GM12878 (cell line): ENCODE results near the gene DMWD. TPM values are rescaled to one million over a fixed set of nuclear protein-coding genes. Genes with fewer than 3 reads are reported as not detected.

Source experiments
- BACH1 ChIP-seq: fragments of 450-650 bp; IDR thresholded peaks from 2 replicates; pipeline ENCODE4 v1.6.1; 2017; ENCODE audit warnings: mild to moderate bottlenecking, borderline replicate concordance
- BHLHE40 ChIP-seq, 2 experiments: fragments of 450-650 bp in 1 of 2; IDR thresholded peaks; 2 replicates each; pipeline ENCODE4 v1.6.1; 2011 to 2017; ENCODE audit warnings: low read depth in 2 of 2, borderline replicate concordance in 1 of 2, improper control_type of control experiment in 1 of 2, low read length in 1 of 2, mild to moderate bottlenecking in 1 of 2
- CHD1 ChIP-seq: IDR thresholded peaks from 2 replicates; pipeline ENCODE4 v1.6.1; 2012; ENCODE audit warnings: low read depth, low read length, improper control_type of control experiment
- CHD2 ChIP-seq: IDR thresholded peaks from 2 replicates; pipeline ENCODE4 v1.6.1; 2011; ENCODE audit warnings: low read depth, low read length, improper control_type of control experiment, borderline replicate concordance
- EED ChIP-seq: sonication (generic); IDR thresholded peaks from 2 replicates; pipeline ENCODE4 v1.6.1; 2016; ENCODE audit warnings: antibody characterized with exemption, low read depth
- GABPA ChIP-seq: IDR thresholded peaks from 2 replicates; pipeline ENCODE4 v1.6.1; 2014; ENCODE audit warnings: antibody characterized with exemption, low read depth, mild to moderate bottlenecking, inconsistent platforms
- IKZF1 ChIP-seq: fragments of 450-650 bp; conservative IDR thresholded peaks from 2 replicates; pipeline ENCODE4 v1.6.1; 2017; ENCODE audit warnings: antibody characterized with exemption, mild to moderate bottlenecking
- LARP7 ChIP-seq: fragments of 450-650 bp; IDR thresholded peaks from 2 replicates; pipeline ENCODE4 v1.6.1; 2017; ENCODE audit warnings: mild to moderate bottlenecking
- NR2C1 ChIP-seq: fragments of 450-650 bp; IDR thresholded peaks from 2 replicates; pipeline ENCODE4 v1.6.1; 2017; ENCODE audit warnings: antibody characterized with exemption, mild to moderate bottlenecking, moderate library complexity
- PAX5 ChIP-seq: IDR thresholded peaks from 2 replicates; pipeline ENCODE4 v1.6.1; 2011; ENCODE audit warnings: low read depth, low read length, borderline replicate concordance
- RCOR1 ChIP-seq: conservative IDR thresholded peaks from 2 replicates; pipeline ENCODE4 v1.6.1; 2012; ENCODE audit warnings: low read depth, low read length, improper control_type of control experiment
- SMAD5 ChIP-seq: IDR thresholded peaks from 2 replicates; pipeline ENCODE4 v1.6.1; 2016; ENCODE audit warnings: antibody characterized with exemption, low read depth
- SMC3 ChIP-seq: IDR thresholded peaks from 2 replicates; pipeline ENCODE4 v1.6.1; 2011; ENCODE audit warnings: low read length, improper control_type of control experiment, borderline replicate concordance
- SPI1 ChIP-seq: IDR thresholded peaks from 2 replicates; pipeline ENCODE4 v1.6.1; 2011; ENCODE audit warnings: low read depth, mild to moderate bottlenecking, low read length, moderate library complexity, borderline replicate concordance; ENCODE audit not compliant: insufficient read depth
- TCF3 ChIP-seq: IDR thresholded peaks from 2 replicates; pipeline ENCODE4 v1.6.1; 2012; ENCODE audit warnings: low read depth, mild to moderate bottlenecking, low read length, borderline replicate concordance; ENCODE audit not compliant: insufficient read depth
- WRNIP1 ChIP-seq: IDR thresholded peaks from 2 replicates; pipeline ENCODE4 v1.6.1; 2011; ENCODE audit warnings: low read depth, low read length, improper control_type of control experiment, borderline replicate concordance
- YY1 ChIP-seq: IDR thresholded peaks from 2 replicates; pipeline ENCODE4 v1.6.1; 2011; ENCODE audit warnings: low read depth, mild to moderate bottlenecking, low read length
- ZBED1 ChIP-seq: IDR thresholded peaks from 2 replicates; pipeline ENCODE4 v1.6.1; 2016; ENCODE audit warnings: borderline replicate concordance
- ZNF24 ChIP-seq: fragments of 450-650 bp; IDR thresholded peaks from 2 replicates; pipeline ENCODE4 v1.6.1; 2017; ENCODE audit warnings: antibody characterized with exemption, mild to moderate bottlenecking
- polyA plus RNA-seq, 11 experiments: library from polyadenylated mRNA; depleted of rRNA in 4 of 11; unstranded in 6 of 11; stranded (reverse) in 5 of 11; fragments of >200 nt; fragmentation: Nextera tagmentation in 4 of 11; fragmentation: Illumina TruSeq in 1 of 11; extraction: Ambion mirVana in 4 of 11; extraction: Trizol in 1 of 11; gene quantifications; 1 replicate in 1 of 11; 2 replicates in 10 of 11; pipeline versions ENCODE4 v1.2.1 to v1.2.3, GENCODE V29; 2011 to 2016; ENCODE audit warnings: inconsistent platforms in 2 of 11, missing spikeins in 2 of 11, low read depth in 1 of 11
- total RNA-seq, 4 experiments: library from RNA; depleted of rRNA in 3 of 4; stranded (reverse); fragments of >200 nt in 3 of 4; fragmentation: Illumina TruSeq in 1 of 4; extraction: Trizol in 1 of 4; gene quantifications; 2 replicates each; pipeline versions ENCODE4 v1.2.1 to v1.2.3, GENCODE V29; 2013 to 2021
- TF ChIP-seq, protein P1 (sequence below): fragments of 150-350 bp; IDR thresholded peaks from 2 replicates; pipeline ENCODE4 v1.6.1; 2014; ENCODE audit warnings: mild to moderate bottlenecking, low read depth, low read length
- TF ChIP-seq, protein P2 (sequence below): IDR thresholded peaks from 2 replicates; pipeline ENCODE4 v1.6.1; 2011; ENCODE audit warnings: mild to moderate bottlenecking, low read depth, low read length, moderate library complexity; ENCODE audit not compliant: insufficient replicate concordance
- TF ChIP-seq, protein P3 (sequence below): fragments of 450-650 bp; formaldehyde crosslinking; IDR thresholded peaks from 2 replicates; pipeline ENCODE4 v1.5.0; 2022; ENCODE audit warnings: mild to moderate bottlenecking, missing genetic modification characterization
- TF ChIP-seq, protein P4 (sequence below): fragments of 450-650 bp; IDR thresholded peaks from 2 replicates; pipeline ENCODE4 v1.6.1; 2017; ENCODE audit warnings: mild to moderate bottlenecking

The DMWD gene
- total and polyA plus RNA-seq, 10 of the 15 experiments (the other 5 are each of a cell fraction or from before 2014, with no cell fraction given) = 3.5 to 56.0 (median 11.6) TPM

DNA sequence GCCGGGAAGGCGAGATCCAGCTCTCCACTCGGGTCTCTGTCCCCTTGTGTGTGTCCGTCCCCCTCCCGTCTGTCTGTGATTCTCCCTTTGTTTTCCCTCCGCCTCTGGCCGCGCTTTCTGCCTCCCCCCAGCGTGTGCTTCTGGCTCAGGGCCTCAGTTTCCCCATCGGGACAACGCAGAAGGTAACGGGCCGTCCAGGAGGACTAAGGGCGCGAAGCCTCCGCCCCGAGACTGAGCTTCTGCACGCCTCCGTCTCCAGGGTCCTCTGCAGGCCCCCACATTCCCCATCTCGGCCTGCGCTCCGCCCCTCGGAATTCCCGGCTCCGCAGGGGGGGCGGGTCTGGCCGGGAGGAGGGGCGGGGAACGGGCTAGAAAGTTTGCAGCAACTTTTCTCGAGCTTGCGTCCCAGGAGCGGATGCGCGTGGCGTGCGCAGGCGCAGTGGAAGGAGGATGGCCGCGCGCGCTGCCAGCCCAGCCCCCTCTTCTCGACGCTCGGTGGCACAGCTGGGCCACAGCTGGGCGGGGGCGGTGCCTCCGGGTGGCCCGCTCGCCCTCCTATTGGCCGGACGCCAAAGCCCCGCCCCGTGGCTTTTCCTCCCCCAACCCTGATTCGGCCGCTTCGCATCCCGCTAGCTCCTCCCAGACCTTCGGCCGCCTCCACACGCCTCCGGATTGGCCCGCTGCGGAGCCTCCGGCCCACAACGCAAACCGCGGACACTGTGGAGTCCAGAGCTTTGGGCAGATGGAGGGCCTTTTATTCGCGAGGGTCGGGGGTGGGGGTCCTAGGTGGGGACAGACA lies 23.5 kb downstream of the DMWD start, which contains the start of gene SIX5 (continued):
- TF ChIP-seq PAX5 (peak; percentile 31; the same call in 1 of the 2 replicates), BACH1 (peak; percentile 18; the same call in 1 of the 2 replicates), YY1 (peak; percentile 75), GABPA (no peak), ZBED1 (no peak), LARP7 (no peak), RCOR1 (no peak), TCF3 (peak; percentile 100), EED (no peak), SMAD5 (0 out of 2 replicates have a peak, but pooled peaks have one; percentile 36), NR2C1 (no peak), ZNF24 (no peak), CHD1 (no peak), SMC3 (no peak), BHLHE40 (IDR thresholded peaks at IDR 0.05; ENCODE audit: borderline replicate concordance in 1 of 2, low read depth in 2 of 2, low read length in 1 of 2) (peak; percentile 29 to 77; a peak in 2 of 4 replicates), WRNIP1 (no peak), SPI1 (no peak), CHD2 (peak; percentile 94), IKZF1 (peak; percentile 65)
- TF ChIP-seq, protein P1, sequence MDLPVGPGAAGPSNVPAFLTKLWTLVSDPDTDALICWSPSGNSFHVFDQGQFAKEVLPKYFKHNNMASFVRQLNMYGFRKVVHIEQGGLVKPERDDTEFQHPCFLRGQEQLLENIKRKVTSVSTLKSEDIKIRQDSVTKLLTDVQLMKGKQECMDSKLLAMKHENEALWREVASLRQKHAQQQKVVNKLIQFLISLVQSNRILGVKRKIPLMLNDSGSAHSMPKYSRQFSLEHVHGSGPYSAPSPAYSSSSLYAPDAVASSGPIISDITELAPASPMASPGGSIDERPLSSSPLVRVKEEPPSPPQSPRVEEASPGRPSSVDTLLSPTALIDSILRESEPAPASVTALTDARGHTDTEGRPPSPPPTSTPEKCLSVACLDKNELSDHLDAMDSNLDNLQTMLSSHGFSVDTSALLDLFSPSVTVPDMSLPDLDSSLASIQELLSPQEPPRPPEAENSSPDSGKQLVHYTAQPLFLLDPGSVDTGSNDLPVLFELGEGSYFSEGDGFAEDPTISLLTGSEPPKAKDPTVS = no peak
- TF ChIP-seq, protein P2, sequence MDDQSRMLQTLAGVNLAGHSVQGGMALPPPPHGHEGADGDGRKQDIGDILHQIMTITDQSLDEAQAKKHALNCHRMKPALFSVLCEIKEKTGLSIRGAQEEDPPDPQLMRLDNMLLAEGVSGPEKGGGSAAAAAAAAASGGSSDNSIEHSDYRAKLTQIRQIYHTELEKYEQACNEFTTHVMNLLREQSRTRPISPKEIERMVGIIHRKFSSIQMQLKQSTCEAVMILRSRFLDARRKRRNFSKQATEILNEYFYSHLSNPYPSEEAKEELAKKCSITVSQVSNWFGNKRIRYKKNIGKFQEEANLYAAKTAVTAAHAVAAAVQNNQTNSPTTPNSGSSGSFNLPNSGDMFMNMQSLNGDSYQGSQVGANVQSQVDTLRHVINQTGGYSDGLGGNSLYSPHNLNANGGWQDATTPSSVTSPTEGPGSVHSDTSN = peak; percentile 90
- TF ChIP-seq, protein P3, sequence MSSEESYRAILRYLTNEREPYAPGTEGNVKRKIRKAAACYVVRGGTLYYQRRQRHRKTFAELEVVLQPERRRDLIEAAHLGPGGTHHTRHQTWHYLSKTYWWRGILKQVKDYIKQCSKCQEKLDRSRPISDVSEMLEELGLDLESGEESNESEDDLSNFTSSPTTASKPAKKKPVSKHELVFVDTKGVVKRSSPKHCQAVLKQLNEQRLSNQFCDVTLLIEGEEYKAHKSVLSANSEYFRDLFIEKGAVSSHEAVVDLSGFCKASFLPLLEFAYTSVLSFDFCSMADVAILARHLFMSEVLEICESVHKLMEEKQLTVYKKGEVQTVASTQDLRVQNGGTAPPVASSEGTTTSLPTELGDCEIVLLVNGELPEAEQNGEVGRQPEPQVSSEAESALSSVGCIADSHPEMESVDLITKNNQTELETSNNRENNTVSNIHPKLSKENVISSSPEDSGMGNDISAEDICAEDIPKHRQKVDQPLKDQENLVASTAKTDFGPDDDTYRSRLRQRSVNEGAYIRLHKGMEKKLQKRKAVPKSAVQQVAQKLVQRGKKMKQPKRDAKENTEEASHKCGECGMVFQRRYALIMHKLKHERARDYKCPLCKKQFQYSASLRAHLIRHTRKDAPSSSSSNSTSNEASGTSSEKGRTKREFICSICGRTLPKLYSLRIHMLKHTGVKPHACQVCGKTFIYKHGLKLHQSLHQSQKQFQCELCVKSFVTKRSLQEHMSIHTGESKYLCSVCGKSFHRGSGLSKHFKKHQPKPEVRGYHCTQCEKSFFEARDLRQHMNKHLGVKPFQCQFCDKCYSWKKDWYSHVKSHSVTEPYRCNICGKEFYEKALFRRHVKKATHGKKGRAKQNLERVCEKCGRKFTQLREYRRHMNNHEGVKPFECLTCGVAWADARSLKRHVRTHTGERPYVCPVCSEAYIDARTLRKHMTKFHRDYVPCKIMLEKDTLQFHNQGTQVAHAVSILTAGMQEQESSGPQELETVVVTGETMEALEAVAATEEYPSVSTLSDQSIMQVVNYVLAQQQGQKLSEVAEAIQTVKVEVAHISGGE (CRISPR knock-in tag) = no peak
- TF ChIP-seq, protein P4, sequence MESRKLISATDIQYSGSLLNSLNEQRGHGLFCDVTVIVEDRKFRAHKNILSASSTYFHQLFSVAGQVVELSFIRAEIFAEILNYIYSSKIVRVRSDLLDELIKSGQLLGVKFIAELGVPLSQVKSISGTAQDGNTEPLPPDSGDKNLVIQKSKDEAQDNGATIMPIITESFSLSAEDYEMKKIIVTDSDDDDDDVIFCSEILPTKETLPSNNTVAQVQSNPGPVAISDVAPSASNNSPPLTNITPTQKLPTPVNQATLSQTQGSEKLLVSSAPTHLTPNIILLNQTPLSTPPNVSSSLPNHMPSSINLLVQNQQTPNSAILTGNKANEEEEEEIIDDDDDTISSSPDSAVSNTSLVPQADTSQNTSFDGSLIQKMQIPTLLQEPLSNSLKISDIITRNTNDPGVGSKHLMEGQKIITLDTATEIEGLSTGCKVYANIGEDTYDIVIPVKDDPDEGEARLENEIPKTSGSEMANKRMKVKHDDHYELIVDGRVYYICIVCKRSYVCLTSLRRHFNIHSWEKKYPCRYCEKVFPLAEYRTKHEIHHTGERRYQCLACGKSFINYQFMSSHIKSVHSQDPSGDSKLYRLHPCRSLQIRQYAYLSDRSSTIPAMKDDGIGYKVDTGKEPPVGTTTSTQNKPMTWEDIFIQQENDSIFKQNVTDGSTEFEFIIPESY = no peak
